GM21381 (cell line): ENCODE measurements around the gene CALD1.

ENCODE experiments used
- ATAC-seq: cut with Tn5 transposase; IDR thresholded peaks from one replicate; pipeline ENCODE4 v1.9.1; 2021; ENCODE audit warnings: mild to moderate bottlenecking, moderate library complexity; ENCODE audit not compliant: unreplicated experiment

Gene CALD1

DNA sequence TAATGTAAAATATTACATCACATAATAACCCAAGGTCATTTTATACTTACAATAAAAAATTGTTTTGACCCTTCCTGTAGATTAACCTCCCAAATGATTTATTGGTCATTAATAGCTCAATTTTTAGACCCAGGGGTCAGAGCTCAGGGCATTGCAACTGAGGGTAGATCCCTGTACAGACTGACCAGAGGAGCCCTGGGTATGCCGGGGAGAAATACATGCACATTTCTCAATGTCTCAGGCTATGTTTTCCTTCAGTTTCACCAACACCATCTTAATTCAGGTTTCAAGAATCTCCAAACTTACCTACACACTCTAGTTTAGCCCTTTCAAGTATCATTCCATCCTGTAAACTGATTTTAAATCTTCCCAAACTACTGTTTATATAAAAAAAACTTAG lies 46.2 kb downstream of the CALD1 start:
- no peak for ATAC-seq

GRCh38 chr7:134826105-134826504 lies 46.7 kb downstream of the CALD1 start:
- no peak for ATAC-seq

DNA sequence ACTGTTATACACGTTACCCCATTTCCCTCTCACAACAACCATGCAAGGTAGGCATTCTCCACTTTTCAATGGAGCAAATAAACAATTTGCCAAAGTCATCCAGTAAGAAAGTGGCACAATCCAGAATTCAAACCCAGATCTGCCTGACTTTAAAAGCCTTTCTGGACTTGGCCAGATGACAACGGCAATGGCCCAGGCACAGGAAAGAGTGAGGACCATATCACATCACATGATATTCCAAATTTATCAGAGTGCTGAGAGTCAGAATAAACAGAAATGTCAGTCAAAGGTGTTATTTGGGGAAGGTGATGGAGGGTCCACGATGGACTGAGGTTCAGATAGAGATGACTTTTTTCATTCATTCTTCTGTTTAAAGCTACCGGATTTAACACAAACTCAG lies 48.0 kb downstream of the CALD1 start:
- no peak for ATAC-seq

DNA sequence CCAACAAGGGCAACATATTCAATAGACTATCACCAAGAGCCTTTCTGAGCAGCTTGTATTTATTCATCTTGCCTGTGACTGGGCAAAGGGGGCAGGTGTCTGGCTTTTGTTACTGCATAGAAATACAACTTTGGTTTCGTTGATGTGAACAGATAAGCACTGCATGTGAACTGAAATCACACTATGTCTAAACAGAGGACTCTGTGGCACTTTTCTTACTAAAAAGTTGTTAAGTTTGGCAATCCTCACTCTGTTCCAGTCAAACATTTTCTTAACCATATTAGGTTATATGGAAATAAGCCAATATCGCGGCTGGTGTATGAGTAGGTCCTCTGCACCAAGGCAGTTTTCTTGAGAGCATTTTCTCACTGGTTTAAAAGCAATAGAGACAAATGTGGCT lies 48.5 kb downstream of the CALD1 start:
- no peak for ATAC-seq

GRCh38 chr7:134828361-134828760 lies 48.9 kb downstream of the CALD1 start:
- no peak for ATAC-seq

DNA sequence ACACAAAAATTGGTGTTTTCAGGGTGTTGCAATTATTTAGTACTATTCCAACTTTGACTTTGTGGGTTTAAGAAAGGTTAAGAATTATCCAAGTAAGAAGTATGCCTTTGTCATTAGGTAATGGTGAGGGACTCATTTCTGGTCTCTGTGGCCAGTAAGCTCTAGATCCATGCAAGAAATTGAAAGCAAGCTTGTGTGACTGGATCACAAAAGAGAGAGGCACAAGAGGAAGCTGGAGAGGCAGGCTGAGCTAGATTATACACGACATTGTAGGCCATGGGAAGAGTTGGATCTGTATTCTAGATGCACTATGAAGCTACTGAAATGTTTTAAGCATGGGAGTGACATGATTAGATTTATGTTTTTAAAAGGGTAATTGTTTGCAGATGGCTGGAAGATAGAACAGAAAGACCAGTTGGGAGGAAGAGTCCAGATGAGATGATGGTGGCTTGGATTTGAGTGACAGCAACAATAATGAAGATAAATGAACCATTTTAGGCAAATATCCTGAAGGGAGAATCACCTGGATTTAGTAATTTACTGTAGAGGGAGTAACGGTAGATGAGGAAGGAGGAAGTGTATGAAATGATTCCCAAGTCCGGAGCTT lies 50.0 kb downstream of the CALD1 start:
- ATAC-seq, result no peak

- ATAC-seq, result no peak
Observed at GRCh38 chr7:134831862-134832261, 52.4 kb downstream of the CALD1 start.

DNA sequence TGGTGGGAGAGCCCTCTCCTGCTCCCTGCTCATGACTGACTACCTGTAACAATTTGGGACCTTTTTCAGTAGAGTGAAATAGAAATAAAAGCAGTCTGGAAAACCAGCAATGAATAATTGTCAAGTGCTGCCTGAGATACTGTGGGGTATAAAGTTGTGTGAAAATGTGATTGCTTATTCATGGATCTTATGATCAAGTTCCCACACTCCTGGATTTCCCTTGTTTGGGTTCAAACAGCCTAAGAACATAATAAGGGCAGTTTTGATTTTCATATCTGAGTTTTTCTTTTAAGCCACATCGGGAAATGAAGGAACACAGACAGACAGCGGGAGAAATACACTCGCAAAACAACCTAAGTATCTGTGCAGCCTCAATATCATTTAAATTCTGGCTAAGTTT lies 52.9 kb downstream of the CALD1 start:
- no peak for ATAC-seq

- no peak for ATAC-seq
Observed at GRCh38 chr7:134834689-134835462, 55.4 kb downstream of the CALD1 start.

DNA sequence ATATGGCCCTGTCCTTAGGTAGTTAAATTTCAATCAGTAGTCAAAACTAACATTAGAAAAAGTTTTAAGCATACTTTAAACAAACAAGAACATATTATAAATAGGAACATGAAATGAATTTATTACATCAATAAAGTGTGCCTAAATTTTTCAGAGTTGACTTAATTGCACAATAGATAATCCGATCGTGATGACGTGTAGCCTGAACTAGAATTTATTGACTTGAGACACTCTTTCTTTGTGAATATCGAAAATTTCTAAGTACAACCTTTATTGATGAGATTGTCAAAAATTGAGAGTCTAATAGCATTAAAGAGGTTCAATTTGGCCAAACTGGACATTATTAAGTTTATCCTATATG lies 56.0 kb downstream of the CALD1 start:
- no peak for ATAC-seq

GRCh38 chr7:134836447-134836846 lies 57.0 kb downstream of the CALD1 start:
- no peak for ATAC-seq

GRCh38 chr7:134839298-134839697 lies 59.9 kb downstream of the CALD1 start:
- no peak for ATAC-seq

- ATAC-seq, result no peak
Observed at GRCh38 chr7:134842062-134842461, 62.6 kb downstream of the CALD1 start.

GRCh38 chr7:134842886-134843430 lies 63.5 kb downstream of the CALD1 start:
- ATAC-seq, result no peak

- ATAC-seq, result no peak
Observed at GRCh38 chr7:134844200-134844599, 64.8 kb downstream of the CALD1 start.

DNA sequence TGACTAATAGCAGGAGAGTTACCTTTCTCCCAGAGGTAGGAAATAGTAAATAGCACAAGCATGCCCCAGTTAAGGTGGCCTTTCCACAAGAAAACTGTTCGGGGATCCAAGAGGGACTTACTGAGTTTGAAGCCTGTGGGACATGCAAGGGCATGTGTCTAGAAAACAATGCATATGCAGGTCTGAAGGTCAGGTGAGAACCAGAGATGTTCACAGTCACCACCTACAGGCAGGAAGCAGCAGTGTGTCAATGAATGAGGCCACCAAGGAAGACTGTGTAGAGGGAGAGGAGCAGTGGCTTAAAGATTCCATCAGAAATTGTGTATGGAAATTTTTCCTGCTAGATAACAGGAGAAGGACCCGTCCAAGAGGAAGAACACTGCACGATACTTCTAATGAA lies 66.0 kb downstream of the CALD1 start:
- peak; percentile 60 for ATAC-seq

- no peak for ATAC-seq
Observed at GRCh38 chr7:134847851-134848588, 68.6 kb downstream of the CALD1 start.

- ATAC-seq, result no peak
Observed at GRCh38 chr7:134850066-134850465, 70.6 kb downstream of the CALD1 start.

- no peak for ATAC-seq
Observed at GRCh38 chr7:134851141-134851540, 71.7 kb downstream of the CALD1 start.

DNA sequence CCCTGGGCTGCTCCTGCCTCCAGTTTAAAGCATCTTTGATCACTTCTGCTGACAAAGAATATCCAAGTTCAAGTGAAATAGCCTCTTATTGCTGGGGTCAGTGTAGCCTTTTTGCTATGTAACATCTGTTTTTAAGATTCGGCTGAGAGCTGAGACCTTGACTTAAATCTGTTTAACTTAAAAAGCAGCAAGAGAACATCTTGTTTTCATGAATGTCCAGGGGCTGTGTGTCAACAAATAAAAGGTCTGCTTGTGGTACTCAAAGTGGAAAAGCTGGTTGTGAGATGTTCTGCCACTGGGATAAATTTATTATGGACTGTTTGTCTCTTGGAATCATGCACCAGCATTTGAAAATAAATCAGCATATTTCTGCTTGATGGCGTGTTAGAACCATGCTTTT lies 73.2 kb downstream of the CALD1 start:
- ATAC-seq, result no peak

GRCh38 chr7:134854816-134855215 lies 75.4 kb downstream of the CALD1 start:
- ATAC-seq, result no peak

DNA sequence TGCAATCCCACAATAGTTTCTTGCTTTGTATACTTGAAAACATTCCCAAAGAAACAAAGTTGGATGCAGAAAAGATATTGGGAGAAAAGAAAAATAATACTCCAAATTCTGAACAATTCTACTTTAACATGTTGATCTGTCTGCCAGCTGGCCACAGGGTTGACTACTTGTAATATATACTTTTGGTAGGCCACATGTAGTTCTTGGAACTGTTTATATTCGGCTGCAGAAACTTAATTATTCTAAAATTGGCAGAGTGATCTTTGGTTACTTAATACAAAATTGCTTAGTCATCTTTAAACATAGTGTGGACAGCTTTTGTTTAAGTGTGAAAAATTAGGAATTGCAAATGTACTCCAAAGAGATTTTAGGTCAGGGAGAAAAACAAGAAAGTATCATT lies 76.0 kb downstream of the CALD1 start:
- ATAC-seq, result no peak
